IgD-negative memory B cell (primary cell): ENCODE data around the gene ADAMTSL3. TPM values are rescaled to one million over a fixed set of nuclear protein-coding genes. Genes with fewer than 3 reads are reported as not detected.

ENCODE experiments used
- H3K27ac Mint-ChIP-seq, 3 donors: one replicate each; pipeline ENCODE4 v1.8.0; 2020 to 2022; ENCODE audit warnings: mild to moderate bottlenecking in 3 of 3, mixed read lengths in 3 of 3, moderate library complexity in 1 of 3
- H3K27me3 Mint-ChIP-seq: one replicate; pipeline ENCODE4 v1.8.0; 2021; ENCODE audit warnings: mixed read lengths
- H3K36me3 Mint-ChIP-seq: one replicate; pipeline ENCODE4 v1.8.0; 2020; ENCODE audit warnings: mild to moderate bottlenecking, mixed read lengths
- H3K4me1 Mint-ChIP-seq, 3 donors: one replicate each; pipeline ENCODE4 v1.8.0; 2020 to 2022; ENCODE audit warnings: mixed read lengths in 3 of 3, mild to moderate bottlenecking in 1 of 3
- H3K4me3 Mint-ChIP-seq, 4 donors: one replicate each; pipeline ENCODE4 v1.8.0; 2020 to 2022; ENCODE audit warnings: mild to moderate bottlenecking in 4 of 4, mixed read lengths in 4 of 4, moderate library complexity in 3 of 4
- H3K9me3 Mint-ChIP-seq, 3 donors: one replicate each; pipeline ENCODE4 v1.8.0; 2020 to 2021; ENCODE audit warnings: mixed read lengths in 3 of 3, mild to moderate bottlenecking in 1 of 3
- polyA plus RNA-seq: library from polyadenylated mRNA; unstranded; fragments of 300-500 nt; fragmentation: Illumina TruSeq; gene quantifications from one replicate; pipeline ENCODE4 v1.2.3, GENCODE V29; 2021

Gene ADAMTSL3
- polyA plus RNA-seq, 1 donor from 2014 or later: not detected

DNA sequence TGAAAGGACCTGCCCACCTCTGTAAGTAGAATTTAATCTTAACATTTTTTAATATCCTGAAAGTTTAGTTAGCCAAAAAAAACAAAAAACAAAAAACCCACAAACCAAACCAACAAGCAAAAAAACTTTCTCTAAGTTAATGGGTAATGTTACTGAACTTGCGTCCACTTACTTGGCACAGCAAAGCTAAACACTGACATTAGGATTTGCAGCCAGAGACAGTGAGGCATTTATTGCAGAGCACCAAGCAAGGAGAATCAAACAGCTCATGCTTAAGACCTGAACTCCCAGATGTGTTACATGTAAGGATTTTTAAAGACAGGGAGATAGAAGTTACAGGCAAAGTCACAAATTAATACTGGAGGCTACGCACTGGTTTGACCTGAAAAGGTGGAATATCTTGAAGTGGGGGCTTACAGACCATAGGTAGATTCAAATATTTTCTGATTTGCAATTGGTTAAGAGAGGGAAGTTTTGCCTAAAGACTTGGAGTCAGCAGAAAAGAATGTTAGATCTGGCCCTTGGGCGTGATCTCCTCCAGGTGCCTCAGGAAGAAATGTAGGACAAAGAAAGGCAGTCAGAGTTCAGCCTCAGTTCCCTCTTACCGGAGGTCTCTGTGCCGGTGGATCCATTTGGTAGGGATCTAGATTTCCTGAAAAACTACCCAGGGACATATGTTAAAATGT, 205.0 kb downstream of the ADAMTSL3 start:
- Mint-ChIP-seq H3K27me3 (peaks cover 4% of the 10 kb centered on the region), H3K27ac (no peak overlapping the region), H3K9me3 (peaks cover 0 to 2% (median 0%) of the 10 kb centered on the region in 3 donors), H3K4me3 (no peak overlapping the region), H3K36me3 (no peaks in the 10 kb centered on the region), H3K4me1 (no peaks in the 10 kb centered on the region)

DNA sequence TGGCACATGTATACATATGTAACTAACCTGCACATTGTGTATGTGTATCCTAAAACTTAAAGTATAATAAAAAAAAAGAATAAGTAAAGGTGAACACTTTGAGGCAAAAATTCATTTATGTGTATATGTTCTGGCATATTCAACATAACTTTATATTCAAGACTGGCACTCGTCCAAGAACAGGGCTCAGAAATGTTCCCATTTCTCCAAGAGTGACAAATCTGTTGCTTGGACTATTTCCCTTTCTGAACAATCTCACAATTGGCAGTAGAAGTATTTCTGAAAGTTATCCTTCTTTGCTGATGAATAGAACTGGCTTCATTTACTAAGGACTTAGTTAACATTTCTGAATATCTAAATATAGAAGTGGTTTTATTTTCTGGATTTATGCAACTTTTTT, 212.8 kb downstream of the ADAMTSL3 start:
- Mint-ChIP-seq H3K27ac (no peak overlapping the region), H3K36me3 (no peaks in the 10 kb centered on the region), H3K4me1 (no peaks in the 10 kb centered on the region), H3K4me3 (no peak overlapping the region), H3K27me3 (no peaks in the 10 kb centered on the region), H3K9me3 (no peaks in the 10 kb centered on the region)

DNA sequence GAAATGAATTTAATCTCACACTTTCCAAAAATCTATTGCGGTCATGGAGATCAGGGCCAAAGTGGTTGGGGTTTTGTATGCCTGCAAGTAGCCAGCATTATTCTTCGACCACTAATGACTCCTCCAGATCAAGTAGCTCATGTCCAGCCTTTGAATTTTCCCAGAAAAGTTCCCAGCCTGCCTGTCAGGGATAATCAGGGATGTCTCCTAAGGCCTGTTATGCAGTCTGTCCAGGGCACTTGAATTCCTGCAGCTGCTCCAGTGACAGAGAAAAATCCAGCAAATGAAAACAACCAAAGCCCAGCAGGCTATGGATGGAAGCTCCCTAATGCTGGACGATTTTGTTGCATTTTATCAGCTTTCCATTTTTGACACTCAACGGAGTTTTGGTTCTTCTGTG, 215.4 kb downstream of the ADAMTSL3 start:
- Mint-ChIP-seq H3K4me3 (no peak overlapping the region), H3K9me3 (no peaks in the 10 kb centered on the region), H3K4me1 (no peaks in the 10 kb centered on the region), H3K27me3 (no peaks in the 10 kb centered on the region), H3K27ac (no peak overlapping the region), H3K36me3 (no peaks in the 10 kb centered on the region)

DNA sequence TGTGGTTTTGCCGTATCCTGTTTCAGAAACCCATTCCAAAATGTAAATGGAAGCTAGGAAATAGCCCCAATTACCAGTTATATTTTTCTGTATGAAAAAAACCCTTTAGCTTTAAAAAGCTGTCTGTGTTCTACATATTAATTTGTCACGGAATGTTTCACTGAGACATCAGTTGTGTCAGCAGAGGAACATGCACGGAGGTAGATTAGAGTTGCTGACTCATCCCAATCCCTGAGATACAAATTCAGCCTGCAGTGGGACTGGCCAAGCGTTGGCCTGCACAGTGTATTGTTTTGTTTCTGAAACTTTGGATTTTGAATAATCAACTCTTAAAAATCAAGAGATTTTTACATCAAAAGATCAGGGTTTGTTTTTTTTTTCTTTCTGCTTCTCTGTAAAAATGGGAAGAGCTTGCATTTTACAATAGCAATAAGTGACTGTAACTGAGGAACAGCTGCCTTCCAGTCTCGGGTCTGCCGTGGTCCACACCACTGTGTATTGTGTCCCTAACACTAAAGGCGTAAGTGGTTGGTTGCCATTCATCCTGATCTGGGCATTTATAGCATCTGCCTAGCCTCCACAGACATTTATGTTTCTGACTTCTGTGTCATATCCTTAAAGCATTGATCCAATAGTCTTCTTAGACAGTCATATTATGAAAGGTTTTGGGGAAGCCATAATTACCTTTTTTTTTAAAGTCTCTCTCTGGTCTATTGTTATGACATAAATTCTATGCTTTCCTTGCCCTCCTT, 218.1 kb downstream of the ADAMTSL3 start:
- Mint-ChIP-seq H3K27me3 (peaks cover 1% of the 10 kb centered on the region), H3K4me3 (no peak overlapping the region), H3K27ac (no peak overlapping the region), H3K9me3 (no peaks in the 10 kb centered on the region), H3K4me1 (no peaks in the 10 kb centered on the region), H3K36me3 (no peaks in the 10 kb centered on the region)

DNA sequence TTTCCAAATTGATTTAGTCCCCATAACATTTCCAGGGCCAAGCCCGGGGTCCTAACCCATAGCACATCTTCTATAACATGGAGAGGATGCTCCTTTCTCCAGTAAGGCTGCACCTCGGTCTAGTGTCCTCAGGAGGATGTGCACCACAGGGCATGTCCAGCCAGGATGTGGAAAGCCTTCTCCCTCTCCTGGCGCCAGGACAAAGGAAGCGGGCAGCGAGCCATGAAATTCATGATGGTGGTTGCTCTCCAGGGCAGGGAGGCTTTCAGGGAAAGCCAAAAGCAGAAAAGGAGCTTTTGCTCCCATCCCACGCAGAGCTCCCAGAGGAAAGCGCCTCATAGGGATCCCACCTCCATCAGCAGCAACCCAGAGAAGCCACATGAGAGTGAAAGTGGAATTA, 220.0 kb downstream of the ADAMTSL3 start:
- Mint-ChIP-seq H3K27ac (no peak overlapping the region), H3K4me3 (no peak overlapping the region), H3K27me3 (peaks cover 1% of the 10 kb centered on the region)

DNA sequence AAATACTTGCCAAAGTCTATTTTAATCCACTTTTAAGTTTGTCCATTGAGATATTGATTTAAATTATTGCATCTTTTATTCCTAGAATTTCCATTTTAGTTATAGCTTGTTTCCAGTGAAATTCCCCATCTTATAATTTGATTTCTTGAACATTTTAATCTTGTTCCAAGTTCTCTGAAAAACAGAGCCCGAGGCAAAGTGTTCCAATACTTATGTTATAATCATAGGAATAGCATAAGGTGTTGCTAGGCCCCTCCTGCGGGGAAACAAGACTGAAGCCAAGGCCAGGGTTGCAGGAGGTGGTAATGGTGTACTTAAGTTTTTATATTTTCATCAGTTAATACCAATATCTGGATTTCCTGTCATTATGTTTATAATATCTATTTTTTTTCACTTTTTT, 226.6 kb downstream of the ADAMTSL3 start:
- no peak overlapping the region for H3K27ac Mint-ChIP-seq
- no peak overlapping the region for H3K4me3 Mint-ChIP-seq
- no peaks in the 10 kb centered on the region for H3K36me3 Mint-ChIP-seq
- H3K4me1 Mint-ChIP-seq: no peaks in the 10 kb centered on the region
- peaks cover 0 to 5% (median 2%) of the 10 kb centered on the region in 3 donors for H3K9me3 Mint-ChIP-seq
- H3K27me3 Mint-ChIP-seq: peaks cover 1% of the 10 kb centered on the region

More for the DNA sequence above, 220.0 kb downstream of the ADAMTSL3 start:
- Mint-ChIP-seq H3K36me3 (no peaks in the 10 kb centered on the region), H3K4me1 (no peaks in the 10 kb centered on the region), H3K9me3 (no peaks in the 10 kb centered on the region)

DNA sequence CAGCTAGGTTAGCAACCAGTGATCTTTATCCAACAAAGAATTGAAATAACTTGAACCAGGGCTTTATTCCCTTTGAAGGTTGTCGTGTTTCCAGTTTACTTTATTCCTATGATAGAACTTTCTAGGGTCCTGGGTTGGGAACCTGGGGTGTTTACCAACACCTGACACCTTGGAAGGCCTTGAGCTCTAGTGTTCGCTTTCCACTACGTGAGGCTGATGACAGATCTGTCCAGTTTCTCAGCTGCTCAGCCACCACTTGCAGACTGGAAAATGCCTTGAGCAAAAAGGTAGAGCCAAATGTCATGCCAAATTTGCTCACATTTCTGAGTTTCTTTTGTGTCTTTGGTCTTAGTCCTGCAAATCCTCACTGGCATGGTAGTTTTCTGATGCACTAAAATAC, 227.2 kb downstream of the ADAMTSL3 start:
- H3K27me3 Mint-ChIP-seq: no peaks in the 10 kb centered on the region
- H3K27ac Mint-ChIP-seq: no peak overlapping the region
- peaks cover 0 to 5% (median 2%) of the 10 kb centered on the region in 3 donors for H3K9me3 Mint-ChIP-seq
- H3K4me3 Mint-ChIP-seq: no peak overlapping the region
- H3K4me1 Mint-ChIP-seq: no peaks in the 10 kb centered on the region
- no peaks in the 10 kb centered on the region for H3K36me3 Mint-ChIP-seq

DNA sequence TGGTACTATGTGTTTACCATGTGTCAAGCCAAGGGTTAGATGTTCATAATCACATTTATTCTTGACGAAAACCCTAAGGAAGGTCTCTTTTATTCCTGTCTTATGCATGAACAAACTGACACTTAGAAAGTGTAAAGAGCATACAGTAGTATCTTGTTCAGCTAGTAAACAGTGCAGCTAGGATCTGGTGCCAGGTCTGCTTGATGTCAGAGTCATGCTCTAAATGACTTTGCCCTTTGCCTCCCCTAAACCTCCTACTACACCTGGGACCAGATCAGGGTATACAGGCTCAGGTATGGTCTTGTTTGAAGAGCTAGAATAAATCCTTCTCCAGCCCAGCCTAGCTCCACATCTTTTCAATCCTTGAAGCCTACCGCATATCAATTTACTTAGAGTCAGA, 232.4 kb downstream of the ADAMTSL3 start:
- Mint-ChIP-seq H3K9me3 (no peaks in the 10 kb centered on the region), H3K4me3 (no peak overlapping the region), H3K27me3 (peaks cover 2% of the 10 kb centered on the region), H3K4me1 (no peaks in the 10 kb centered on the region), H3K27ac (no peak overlapping the region), H3K36me3 (no peaks in the 10 kb centered on the region)

DNA sequence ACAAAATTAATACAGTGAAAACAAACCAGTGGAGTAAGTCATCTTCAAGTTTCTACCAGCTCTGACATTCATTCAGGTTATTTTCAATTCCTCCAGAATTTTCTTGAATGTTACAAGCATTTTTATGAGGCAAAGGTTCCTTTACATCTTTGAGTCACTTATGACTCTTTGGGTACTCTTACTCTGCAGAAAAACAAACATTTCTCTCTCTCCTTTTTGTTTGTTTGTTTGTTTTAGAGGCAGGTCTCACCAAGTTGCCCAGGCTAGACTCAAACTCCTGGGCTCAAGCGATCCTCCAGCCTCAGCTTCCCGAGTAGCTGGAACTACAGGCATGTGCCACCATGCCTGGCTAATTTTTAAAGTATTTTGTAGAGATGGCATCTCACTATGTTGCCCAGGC, 233.5 kb downstream of the ADAMTSL3 start:
- Mint-ChIP-seq H3K4me1 (no peaks in the 10 kb centered on the region), H3K27ac (no peak overlapping the region), H3K9me3 (no peaks in the 10 kb centered on the region), H3K36me3 (no peaks in the 10 kb centered on the region), H3K4me3 (no peak overlapping the region), H3K27me3 (peaks cover 2% of the 10 kb centered on the region)

DNA sequence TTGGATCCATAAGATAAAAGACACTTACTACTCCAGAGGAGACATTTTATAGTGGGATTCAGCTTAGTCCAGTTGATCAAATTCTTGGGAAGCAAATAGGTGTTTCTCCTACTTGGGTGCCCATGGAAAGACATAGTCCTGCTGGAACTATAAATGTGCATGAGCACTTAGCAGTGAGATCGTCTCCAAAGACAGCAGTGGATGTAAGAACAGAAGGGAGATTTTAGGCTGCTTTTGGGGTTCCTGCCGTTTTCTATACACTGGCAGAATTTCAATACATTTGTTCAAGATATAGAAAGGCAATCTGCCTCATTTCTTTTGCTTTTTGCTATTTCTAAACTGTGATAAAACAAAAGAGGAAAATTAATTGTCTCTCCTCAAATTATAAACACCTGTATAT, 234.0 kb downstream of the ADAMTSL3 start:
- Mint-ChIP-seq H3K9me3 (no peaks in the 10 kb centered on the region), H3K27ac (no peak overlapping the region), H3K4me3 (no peak overlapping the region), H3K4me1 (no peaks in the 10 kb centered on the region), H3K36me3 (no peaks in the 10 kb centered on the region), H3K27me3 (peaks cover 2% of the 10 kb centered on the region)

DNA sequence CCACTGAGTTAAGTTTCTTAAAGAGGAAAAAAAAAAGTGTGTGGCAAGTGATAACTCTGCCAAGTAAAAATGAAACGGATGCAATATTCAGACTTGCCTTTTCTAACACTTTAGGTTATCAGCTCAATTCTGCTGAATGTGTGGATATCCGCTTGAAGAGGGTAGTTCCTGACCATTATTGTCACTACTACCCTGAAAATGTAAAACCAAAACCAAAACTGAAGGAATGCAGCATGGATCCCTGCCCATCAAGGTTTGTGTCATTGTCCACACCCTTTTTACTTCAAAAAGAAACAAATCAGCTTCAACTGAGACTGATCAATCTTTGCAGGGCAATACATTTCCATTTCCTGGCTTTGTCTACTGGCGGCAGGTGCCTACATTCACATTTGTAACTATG, 236.1 kb downstream of the ADAMTSL3 start:
- Mint-ChIP-seq H3K36me3 (no peaks in the 10 kb centered on the region), H3K9me3 (no peaks in the 10 kb centered on the region), H3K4me1 (no peaks in the 10 kb centered on the region), H3K27me3 (peaks cover 3% of the 10 kb centered on the region), H3K27ac (no peak overlapping the region), H3K4me3 (no peak overlapping the region)

DNA sequence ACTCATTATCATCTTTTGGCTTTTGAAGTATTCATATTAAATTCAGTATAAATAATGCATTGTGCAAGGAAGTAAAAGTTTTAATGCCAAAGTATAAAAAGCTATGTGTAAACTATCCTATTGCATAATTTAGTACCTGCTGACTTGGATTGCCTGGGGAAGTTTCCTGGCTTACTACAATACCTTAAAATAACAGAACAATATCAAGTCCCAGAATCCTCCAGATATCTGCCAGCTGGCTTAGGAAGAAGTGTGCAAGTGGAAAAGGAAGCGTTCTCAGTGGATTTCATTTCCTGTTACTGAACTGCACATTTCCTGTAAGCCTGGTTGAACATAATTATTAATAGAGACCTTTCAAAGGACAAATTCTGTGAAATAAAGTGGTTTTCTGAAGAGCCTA, 236.7 kb downstream of the ADAMTSL3 start:
- no peaks in the 10 kb centered on the region for H3K9me3 Mint-ChIP-seq
- no peak overlapping the region for H3K27ac Mint-ChIP-seq
- peaks cover 3% of the 10 kb centered on the region for H3K27me3 Mint-ChIP-seq
- H3K36me3 Mint-ChIP-seq: no peaks in the 10 kb centered on the region
- H3K4me3 Mint-ChIP-seq: no peak overlapping the region
- H3K4me1 Mint-ChIP-seq: no peaks in the 10 kb centered on the region

DNA sequence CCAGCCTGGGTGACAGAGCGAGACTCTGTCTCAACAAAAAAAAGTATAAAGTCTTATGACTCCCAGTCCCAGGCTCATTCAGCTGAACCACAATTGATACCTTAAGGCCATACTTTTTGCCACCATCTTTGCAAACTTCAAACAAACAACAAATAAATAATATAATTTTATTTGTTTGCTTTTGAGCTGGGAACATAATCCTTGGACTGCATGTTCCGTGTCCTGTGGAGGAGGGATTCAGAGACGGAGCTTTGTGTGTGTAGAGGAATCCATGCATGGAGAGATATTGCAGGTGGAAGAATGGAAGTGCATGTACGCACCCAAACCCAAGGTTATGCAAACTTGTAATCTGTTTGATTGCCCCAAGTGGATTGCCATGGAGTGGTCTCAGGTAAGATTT, 238.6 kb downstream of the ADAMTSL3 start:
- H3K27me3 Mint-ChIP-seq: peaks cover 3% of the 10 kb centered on the region
- no peaks in the 10 kb centered on the region for H3K9me3 Mint-ChIP-seq
- no peak overlapping the region for H3K27ac Mint-ChIP-seq

DNA sequence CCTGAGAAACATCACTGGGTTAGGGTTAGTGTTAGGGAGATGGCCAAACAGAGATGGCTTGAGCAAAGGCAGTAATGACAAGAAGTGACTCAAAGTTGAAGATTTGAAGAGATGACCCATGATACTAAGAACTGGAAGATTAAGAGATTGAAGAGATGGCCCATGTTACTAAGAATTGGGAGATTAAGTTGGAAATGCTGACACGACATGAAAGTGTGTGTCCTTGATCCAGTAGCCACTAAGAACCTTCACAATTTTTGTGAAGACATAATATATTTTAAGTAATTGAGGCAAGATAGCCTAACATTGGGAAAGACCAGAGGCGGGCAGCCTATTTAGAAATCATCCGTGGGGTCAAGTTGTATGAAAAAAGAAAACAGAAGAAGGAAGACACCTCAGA, 239.4 kb downstream of the ADAMTSL3 start:
- H3K9me3 Mint-ChIP-seq: no peaks in the 10 kb centered on the region
- no peaks in the 10 kb centered on the region for H3K36me3 Mint-ChIP-seq
- H3K4me1 Mint-ChIP-seq: no peaks in the 10 kb centered on the region

More for the DNA sequence above, 238.6 kb downstream of the ADAMTSL3 start:
- Mint-ChIP-seq H3K4me3 (no peak overlapping the region), H3K36me3 (no peaks in the 10 kb centered on the region), H3K4me1 (no peaks in the 10 kb centered on the region)

DNA sequence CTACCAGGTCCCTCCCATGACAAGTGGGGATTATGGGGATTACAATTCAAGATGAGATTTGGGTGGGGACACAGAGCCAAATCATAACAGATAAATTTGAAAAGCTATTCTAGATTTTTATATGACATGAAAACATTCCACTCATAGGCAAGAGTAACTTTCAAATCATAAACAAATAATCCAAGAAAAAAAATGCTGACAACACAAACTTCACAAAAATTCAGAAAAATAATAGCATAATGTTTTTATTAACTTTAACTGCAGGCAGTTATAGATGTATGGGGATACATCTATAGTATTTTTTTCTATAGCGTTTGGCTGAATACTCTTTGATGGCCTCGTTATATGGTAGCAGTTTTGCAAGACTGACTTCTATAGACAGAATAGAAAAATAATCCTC, 243.1 kb downstream of the ADAMTSL3 start:
- Mint-ChIP-seq H3K36me3 (no peaks in the 10 kb centered on the region), H3K4me1 (no peaks in the 10 kb centered on the region), H3K27me3 (peaks cover 2% of the 10 kb centered on the region), H3K9me3 (peaks cover 0 to 1% (median 0%) of the 10 kb centered on the region in 3 donors), H3K27ac (no peak overlapping the region), H3K4me3 (no peak overlapping the region)

More for the DNA sequence above, 239.4 kb downstream of the ADAMTSL3 start:
- Mint-ChIP-seq H3K27ac (no peak overlapping the region), H3K27me3 (peaks cover 3% of the 10 kb centered on the region), H3K4me3 (no peak overlapping the region)

DNA sequence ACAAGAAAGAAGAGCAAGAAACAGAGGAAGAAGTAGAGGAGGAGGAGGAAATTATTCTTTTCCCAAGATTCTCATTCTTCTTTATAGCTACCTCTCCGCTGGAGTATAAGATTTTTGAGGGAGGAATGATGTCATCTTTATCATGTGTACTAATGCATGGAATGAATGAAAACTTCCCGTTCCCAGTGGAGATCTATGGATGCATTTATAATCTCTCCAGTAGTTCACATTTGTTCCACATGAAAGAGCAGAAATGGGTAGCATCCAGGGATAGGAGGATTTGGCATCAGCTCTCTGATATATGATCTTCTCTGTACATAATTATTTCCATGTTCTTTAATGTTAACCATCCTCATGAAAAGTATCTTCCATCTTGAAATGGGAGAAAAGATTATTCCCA, 244.4 kb downstream of the ADAMTSL3 start:
- Mint-ChIP-seq H3K27ac (no peak overlapping the region), H3K4me1 (no peaks in the 10 kb centered on the region), H3K9me3 (peaks cover 0 to 1% (median 0%) of the 10 kb centered on the region in 3 donors), H3K36me3 (no peaks in the 10 kb centered on the region), H3K27me3 (peaks cover 2% of the 10 kb centered on the region), H3K4me3 (no peak overlapping the region)
